ENCODE results near the gene SPECC1. TPM values are rescaled to one million over a fixed set of nuclear protein-coding genes. Genes with fewer than 3 reads are reported as not detected.
"Not testable (repeated sequence)": the region's sequence is repeated elsewhere in the genome, so short reads cannot be mapped to it uniquely, and the experiment has no call there.

Gene SPECC1
- total RNA-seq, 1 donor from 2014 or later: 26.9 TPM

DNA sequence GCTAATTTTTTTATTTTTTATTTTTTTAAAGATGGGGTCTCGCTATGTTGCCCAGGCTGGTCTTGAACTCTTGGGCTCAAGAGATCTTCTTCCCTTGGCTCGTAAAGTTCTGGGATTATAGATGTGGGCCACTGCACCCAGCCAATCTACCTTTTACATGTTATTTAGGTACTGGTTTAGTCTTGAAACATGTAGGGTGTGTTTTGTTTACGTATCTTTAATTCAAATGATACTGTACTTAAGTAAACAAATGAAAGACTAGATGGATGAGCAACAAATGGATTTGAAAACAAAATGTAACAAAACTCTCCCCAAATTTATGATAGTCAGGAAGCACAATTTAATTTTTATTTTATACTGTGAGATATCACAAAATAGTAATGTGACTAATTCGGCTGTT lies 250.5 kb downstream of the SPECC1 start:
- H3K27me3 ChIP-seq (ENCODE audit: low read depth): no peaks in the 10 kb centered on the region
- intact Hi-C loops (cut with DNase I): no loop called here
- TF ChIP-seq, protein P1, sequence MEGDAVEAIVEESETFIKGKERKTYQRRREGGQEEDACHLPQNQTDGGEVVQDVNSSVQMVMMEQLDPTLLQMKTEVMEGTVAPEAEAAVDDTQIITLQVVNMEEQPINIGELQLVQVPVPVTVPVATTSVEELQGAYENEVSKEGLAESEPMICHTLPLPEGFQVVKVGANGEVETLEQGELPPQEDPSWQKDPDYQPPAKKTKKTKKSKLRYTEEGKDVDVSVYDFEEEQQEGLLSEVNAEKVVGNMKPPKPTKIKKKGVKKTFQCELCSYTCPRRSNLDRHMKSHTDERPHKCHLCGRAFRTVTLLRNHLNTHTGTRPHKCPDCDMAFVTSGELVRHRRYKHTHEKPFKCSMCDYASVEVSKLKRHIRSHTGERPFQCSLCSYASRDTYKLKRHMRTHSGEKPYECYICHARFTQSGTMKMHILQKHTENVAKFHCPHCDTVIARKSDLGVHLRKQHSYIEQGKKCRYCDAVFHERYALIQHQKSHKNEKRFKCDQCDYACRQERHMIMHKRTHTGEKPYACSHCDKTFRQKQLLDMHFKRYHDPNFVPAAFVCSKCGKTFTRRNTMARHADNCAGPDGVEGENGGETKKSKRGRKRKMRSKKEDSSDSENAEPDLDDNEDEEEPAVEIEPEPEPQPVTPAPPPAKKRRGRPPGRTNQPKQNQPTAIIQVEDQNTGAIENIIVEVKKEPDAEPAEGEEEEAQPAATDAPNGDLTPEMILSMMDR (IDR thresholded peaks at IDR 0.05): no peak
- no peaks in the 10 kb centered on the region for H3K4me1 ChIP-seq
- no peak for ATAC-seq
- H3K4me3 ChIP-seq: no peak overlapping the region
- H3K27ac ChIP-seq: no peak overlapping the region
- no peak for DNase-seq
- peaks cover 17% of the 10 kb centered on the region for H3K36me3 ChIP-seq
- no peaks in the 10 kb centered on the region for H3K9me3 ChIP-seq

DNA sequence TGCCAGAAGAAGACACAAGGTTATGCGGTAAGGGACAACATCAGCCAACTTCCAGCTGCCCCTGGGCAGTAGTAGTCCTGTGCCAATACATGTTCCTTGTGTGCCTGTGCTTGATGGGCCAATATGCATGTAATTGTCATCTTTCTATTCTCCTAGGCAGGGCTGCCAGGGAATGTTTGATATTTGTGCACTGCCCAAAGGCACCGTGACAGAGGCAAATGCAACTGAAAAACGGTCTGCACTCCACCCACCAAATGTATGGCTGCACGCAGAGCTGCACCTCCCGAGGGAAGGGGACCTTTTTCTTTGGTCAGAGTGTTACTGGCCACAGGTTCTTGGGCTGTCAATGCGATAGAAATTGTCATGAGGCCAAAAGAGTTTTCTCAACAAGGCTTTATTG lies 251.1 kb downstream of the SPECC1 start:
- intact Hi-C loops (cut with DNase I): no loop called here
- H3K27me3 ChIP-seq (ENCODE audit: low read depth): no peaks in the 10 kb centered on the region
- TF ChIP-seq, protein P1 (IDR thresholded peaks at IDR 0.05): no peak
- H3K27ac ChIP-seq: no peak overlapping the region
- H3K4me1 ChIP-seq: no peaks in the 10 kb centered on the region
- no peak overlapping the region for H3K4me3 ChIP-seq
- no peaks in the 10 kb centered on the region for H3K9me3 ChIP-seq
- DNase-seq: no peak
- H3K36me3 ChIP-seq: peaks cover 17% of the 10 kb centered on the region
- no peak for ATAC-seq

GRCh38 chr17:20262226-20263114 lies 253.3 kb downstream of the SPECC1 start:
- H3K9me3 ChIP-seq: no peaks in the 10 kb centered on the region
- TF ChIP-seq, protein P1 (IDR thresholded peaks at IDR 0.05): no peak
- no peak overlapping the region for H3K4me3 ChIP-seq
- peaks cover 15% of the 10 kb centered on the region for H3K36me3 ChIP-seq
- ATAC-seq: no peak
- no peaks in the 10 kb centered on the region for H3K4me1 ChIP-seq
- no peak overlapping the region for H3K27ac ChIP-seq
- no peak for DNase-seq
- intact Hi-C loops (cut with DNase I): no loop called here
- H3K27me3 ChIP-seq (ENCODE audit: low read depth): no peaks in the 10 kb centered on the region

DNA sequence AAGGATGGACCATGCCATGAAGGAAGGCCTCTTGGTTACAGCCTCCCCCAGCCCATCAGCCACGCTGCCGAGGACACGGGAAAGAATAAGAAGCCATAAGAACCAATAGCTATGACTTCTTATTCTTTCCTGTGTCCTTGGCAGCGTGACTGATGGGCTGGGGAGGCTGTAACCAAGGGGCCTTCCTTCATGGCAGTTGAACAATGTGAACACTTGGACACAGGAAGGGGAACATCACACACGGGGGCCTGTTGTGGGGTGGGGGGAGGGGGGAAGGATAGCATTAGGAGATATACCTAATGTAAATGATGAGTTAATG lies 253.9 kb downstream of the SPECC1 start:
- H3K9me3 ChIP-seq; DNase-seq; H3K27me3 ChIP-seq (ENCODE audit: low read depth); ATAC-seq; intact Hi-C loops (cut with DNase I); H3K27ac ChIP-seq; H3K4me1 ChIP-seq; H3K4me3 ChIP-seq: not testable (repeated sequence)
- H3K36me3 ChIP-seq: peaks cover 13% of the 10 kb centered on the region

DNA sequence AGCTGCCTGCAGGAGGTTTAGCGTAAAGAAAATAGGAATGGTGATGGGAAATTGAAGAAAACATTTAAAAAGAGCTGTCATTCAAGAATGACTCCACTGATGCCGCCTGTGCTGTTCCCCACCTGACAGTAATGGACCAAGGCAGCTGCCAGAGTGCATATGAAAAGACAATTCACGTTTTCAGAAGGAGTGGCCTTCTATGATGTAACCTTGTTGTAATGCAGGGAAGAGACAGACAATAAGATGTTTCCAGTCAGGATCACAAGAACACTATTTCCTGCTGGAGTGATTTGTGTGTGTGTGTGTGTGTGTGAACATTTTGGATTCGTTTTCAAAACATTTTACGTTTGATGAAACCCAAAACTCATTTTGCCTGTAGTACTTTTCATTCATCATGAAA lies 254.4 kb downstream of the SPECC1 start:
- no peaks in the 10 kb centered on the region for H3K4me1 ChIP-seq
- H3K27me3 ChIP-seq (ENCODE audit: low read depth): no peaks in the 10 kb centered on the region
- no peak for ATAC-seq
- intact Hi-C loops (cut with DNase I): no loop called here
- TF ChIP-seq, protein P1 (IDR thresholded peaks at IDR 0.05): no peak
- no peak overlapping the region for H3K4me3 ChIP-seq
- H3K9me3 ChIP-seq: no peaks in the 10 kb centered on the region
- peaks cover 13% of the 10 kb centered on the region for H3K36me3 ChIP-seq
- no peak overlapping the region for H3K27ac ChIP-seq
- no peak for DNase-seq

DNA sequence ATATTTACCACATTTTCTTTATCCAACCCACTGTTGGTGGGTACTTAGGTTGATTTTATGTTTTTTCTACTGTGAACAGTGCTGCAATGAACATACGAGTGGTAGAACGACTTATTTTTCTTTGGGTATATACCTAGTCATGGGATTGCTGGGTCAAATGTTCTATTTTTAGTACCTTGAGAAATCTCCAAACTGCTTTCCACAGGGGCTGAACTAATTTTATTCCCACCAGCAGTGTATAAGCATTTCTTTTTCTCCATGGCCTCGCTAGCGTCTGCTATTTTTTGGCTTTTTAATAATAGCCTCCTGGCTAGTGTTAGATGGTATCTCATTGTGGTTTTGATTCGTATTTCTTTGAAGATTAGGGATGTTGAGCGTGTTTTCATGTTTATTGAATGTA lies 255.8 kb downstream of the SPECC1 start:
- TF ChIP-seq, protein P1 (IDR thresholded peaks at IDR 0.05): no peak

More for the DNA sequence above, 255.8 kb downstream of the SPECC1 start:
- H3K9me3 ChIP-seq: no peaks in the 10 kb centered on the region
- ATAC-seq (no peak), DNase-seq (no peak)
- H3K27ac ChIP-seq: no peak overlapping the region
- no peaks in the 10 kb centered on the region for H3K4me1 ChIP-seq
- intact Hi-C loops (cut with DNase I): no loop called here
- H3K36me3 ChIP-seq: peaks cover 8% of the 10 kb centered on the region
- H3K4me3 ChIP-seq: no peak overlapping the region
- no peaks in the 10 kb centered on the region for H3K27me3 ChIP-seq (ENCODE audit: low read depth)

Measured in lower lobe of right lung (tissue), 2 donors.